ENCODE measurements around the gene ELOVL2. TPM values are rescaled to one million over a fixed set of nuclear protein-coding genes. Genes with fewer than 3 reads are reported as not detected.

Gene ELOVL2
- total and polyA plus RNA-seq, 2 experiments from 2014 or later: 0.29 to 0.32 TPM

- no peak overlapping the region for H3K4me2 ChIP-seq (ENCODE audit: unreplicated experiment)
- no peak for DNase-seq
- H3K27me3 ChIP-seq (replicated peaks; ENCODE audit: insufficient read depth): no peaks in the 10 kb centered on the region
- no peak overlapping the region for H2AFZ ChIP-seq
- H3K9me3 ChIP-seq (ENCODE audit: low read depth): no peaks in the 10 kb centered on the region
- no peak overlapping the region for H3K9ac ChIP-seq
- no peak for TF ChIP-seq EZH2 (IDR thresholded peaks at IDR 0.05; ENCODE audit: insufficient read depth, poor library complexity, severe bottlenecking)
- no peak for TF ChIP-seq EZH2phosphoT487 (IDR thresholded peaks at IDR 0.05; ENCODE audit: insufficient read depth, low read depth)
- 63 to 74% methylated on average over 1 of the region's 1 CpG for WGBS, 2 experiments (ENCODE audit: low coverage in 1 of 2, low lambda C conversion rate in 2 of 2, missing lambda C conversion rate in 2 of 2)
- no peaks in the 10 kb centered on the region for H3K9me2 ChIP-seq (ENCODE audit: insufficient read depth)
- no peak overlapping the region for H3K27ac ChIP-seq
- H3K4me3 ChIP-seq: no peak overlapping the region
- H3K79me2 ChIP-seq (ENCODE audit: insufficient read depth): no peaks in the 10 kb centered on the region
- H3K36me3 ChIP-seq (ENCODE audit: low read depth): no peaks in the 10 kb centered on the region
- no peaks in the 10 kb centered on the region for H4K20me1 ChIP-seq (ENCODE audit: insufficient read depth)
- no peaks in the 10 kb centered on the region for H3F3A ChIP-seq (ENCODE audit: insufficient read depth)
- in situ Hi-C loops (cut with MboI): no loop called here
- no peaks in the 10 kb centered on the region; the same call in 1 of the 2 replicates for H3K4me1 ChIP-seq (ENCODE audit: insufficient read depth)
These were observed 62.7 kb downstream of the ELOVL2 start for GRCh38 chr6:10981409-10981808.

- WGBS, 2 experiments (ENCODE audit: low coverage in 1 of 2, low lambda C conversion rate in 2 of 2, missing lambda C conversion rate in 2 of 2): 53 to 61% methylated on average over 1 of the region's 1 CpG
These were observed 64.5 kb downstream of the ELOVL2 start for GRCh38 chr6:10979603-10980002.

GRCh38 chr6:10977231-10977968 is 66.7 kb downstream of the ELOVL2 start:
- TF ChIP-seq EZH2 (IDR thresholded peaks at IDR 0.05; ENCODE audit: insufficient read depth, poor library complexity, severe bottlenecking): no peak
- no peak for TF ChIP-seq EZH2phosphoT487 (IDR thresholded peaks at IDR 0.05; ENCODE audit: insufficient read depth, low read depth)
- H3F3A ChIP-seq (ENCODE audit: insufficient read depth): no peaks in the 10 kb centered on the region
- no peaks in the 10 kb centered on the region for H3K79me2 ChIP-seq (ENCODE audit: insufficient read depth)
- no peak overlapping the region for H3K9ac ChIP-seq
- in situ Hi-C loops (cut with MboI): no loop called here
- H3K36me3 ChIP-seq (ENCODE audit: low read depth): no peaks in the 10 kb centered on the region
- H4K20me1 ChIP-seq (ENCODE audit: insufficient read depth): no peaks in the 10 kb centered on the region
- no peak for DNase-seq
- no peaks in the 10 kb centered on the region for H3K27me3 ChIP-seq (replicated peaks; ENCODE audit: insufficient read depth)
- H3K4me2 ChIP-seq (ENCODE audit: unreplicated experiment): no peak overlapping the region
- no peaks in the 10 kb centered on the region for H3K9me3 ChIP-seq (ENCODE audit: low read depth)
- no peak overlapping the region for H3K4me3 ChIP-seq
- H3K27ac ChIP-seq: no peak overlapping the region
- no peaks in the 10 kb centered on the region for H3K9me2 ChIP-seq (ENCODE audit: insufficient read depth)
- WGBS, 2 experiments (ENCODE audit: low coverage in 1 of 2, low lambda C conversion rate in 2 of 2, missing lambda C conversion rate in 2 of 2): 83 to 86% methylated on average over 5 of the region's 5 CpGs
- H2AFZ ChIP-seq: no peak overlapping the region
- H3K4me1 ChIP-seq (ENCODE audit: insufficient read depth): no peaks in the 10 kb centered on the region; the same call in 1 of the 2 replicates

More at GRCh38 chr6:10979603-10980002, 64.5 kb downstream of the ELOVL2 start:
- H4K20me1 ChIP-seq (ENCODE audit: insufficient read depth): no peaks in the 10 kb centered on the region
- no peak overlapping the region for H3K4me2 ChIP-seq (ENCODE audit: unreplicated experiment)
- TF ChIP-seq EZH2 (IDR thresholded peaks at IDR 0.05; ENCODE audit: insufficient read depth, poor library complexity, severe bottlenecking): no peak
- TF ChIP-seq EZH2phosphoT487 (IDR thresholded peaks at IDR 0.05; ENCODE audit: insufficient read depth, low read depth): no peak
- no peak overlapping the region for H3K27ac ChIP-seq
- H2AFZ ChIP-seq: no peak overlapping the region
- no peaks in the 10 kb centered on the region for H3K9me3 ChIP-seq (ENCODE audit: low read depth)
- no peaks in the 10 kb centered on the region; the same call in 1 of the 2 replicates for H3K4me1 ChIP-seq (ENCODE audit: insufficient read depth)
- H3K9ac ChIP-seq: no peak overlapping the region
- no peaks in the 10 kb centered on the region for H3F3A ChIP-seq (ENCODE audit: insufficient read depth)
- in situ Hi-C loops (cut with MboI): no loop called here
- no peaks in the 10 kb centered on the region for H3K36me3 ChIP-seq (ENCODE audit: low read depth)
- H3K79me2 ChIP-seq (ENCODE audit: insufficient read depth): no peaks in the 10 kb centered on the region
- H3K27me3 ChIP-seq (replicated peaks; ENCODE audit: insufficient read depth): no peaks in the 10 kb centered on the region
- DNase-seq: no peak
- H3K9me2 ChIP-seq (ENCODE audit: insufficient read depth): no peaks in the 10 kb centered on the region
- H3K4me3 ChIP-seq: no peak overlapping the region

- no peaks in the 10 kb centered on the region for H3F3A ChIP-seq (ENCODE audit: insufficient read depth)
These were observed 67.5 kb downstream of the ELOVL2 start for GRCh38 chr6:10976571-10976970.

More at GRCh38 chr6:10976571-10976970, 67.5 kb downstream of the ELOVL2 start:
- Histone ChIP-seq H3K27me3 (replicated peaks; ENCODE audit: insufficient read depth) (no peaks in the 10 kb centered on the region), H3K4me1 (ENCODE audit: insufficient read depth) (no peaks in the 10 kb centered on the region; the same call in 1 of the 2 replicates), H3K4me3 (no peak overlapping the region), H3K9me3 (ENCODE audit: low read depth) (no peaks in the 10 kb centered on the region), H3K4me2 (ENCODE audit: unreplicated experiment) (no peak overlapping the region), H3K36me3 (ENCODE audit: low read depth) (no peaks in the 10 kb centered on the region), H3K9me2 (ENCODE audit: insufficient read depth) (no peaks in the 10 kb centered on the region), H3K27ac (no peak overlapping the region), H4K20me1 (ENCODE audit: insufficient read depth) (no peaks in the 10 kb centered on the region), H3K9ac (no peak overlapping the region), H2AFZ (no peak overlapping the region), H3K79me2 (ENCODE audit: insufficient read depth) (no peaks in the 10 kb centered on the region)
- DNase-seq: peak; percentile 51
- in situ Hi-C loops (cut with MboI): no loop called here
- TF ChIP-seq EZH2phosphoT487 (IDR thresholded peaks at IDR 0.05; ENCODE audit: insufficient read depth, low read depth) (no peak), EZH2 (IDR thresholded peaks at IDR 0.05; ENCODE audit: insufficient read depth, poor library complexity, severe bottlenecking) (no peak)
- WGBS, 2 experiments (ENCODE audit: low coverage in 1 of 2, low lambda C conversion rate in 2 of 2, missing lambda C conversion rate in 2 of 2): 56 to 69% methylated on average over 6 of the region's 6 CpGs

Data from GM23248 (cell line).